ENCODE measurements around the gene HDAC4. TPM values are rescaled to one million over a fixed set of nuclear protein-coding genes. Genes with fewer than 3 reads are reported as not detected.

Gene HDAC4
- total and polyA plus RNA-seq, 9 of the 15 experiments (the other 6 are each of a cell fraction or from before 2014, with no cell fraction given): 0.11 to 20.2 (median 4.0) TPM

DNA sequence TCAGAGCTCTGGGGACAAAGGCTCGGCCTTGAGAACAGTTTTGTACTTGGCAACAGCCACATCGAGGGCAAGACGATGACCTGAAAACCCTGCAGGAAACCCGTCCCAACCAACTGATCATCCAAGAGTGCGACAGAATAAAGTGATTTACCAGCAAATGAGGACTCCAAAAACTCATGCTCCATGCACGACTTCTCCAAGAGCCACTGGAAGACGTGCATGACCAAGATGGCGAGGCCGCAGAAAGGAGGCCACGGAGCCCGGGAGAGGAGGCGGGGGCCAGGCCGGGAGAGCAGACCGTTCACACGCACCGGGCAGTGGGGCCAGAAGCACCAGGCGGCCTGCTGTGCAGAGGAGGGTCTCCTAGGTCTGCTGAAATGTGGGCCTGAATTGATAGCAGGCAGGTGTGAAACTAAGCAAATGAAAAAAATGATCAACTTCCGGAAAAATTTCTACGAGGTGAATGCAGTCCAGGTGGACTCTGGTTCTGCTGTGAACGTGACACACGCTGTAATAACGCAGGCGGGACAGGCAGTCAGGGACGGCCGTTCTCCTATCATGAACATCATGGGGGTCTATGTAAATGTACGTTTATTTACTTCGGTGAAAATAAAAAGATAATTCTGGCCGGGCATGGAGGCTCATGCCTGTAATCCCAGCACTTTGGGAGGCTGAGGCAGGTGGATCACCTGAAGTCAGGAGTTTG lies 252.2 kb downstream of the HDAC4 start (continued):
- no peak for TF ChIP-seq GTF2F1 (IDR thresholded peaks at IDR 0.05; ENCODE audit: low read depth, low read length)
- no peak for TF ChIP-seq ZC3H4 (CRISPR knock-in tag; IDR thresholded peaks at IDR 0.05; ENCODE audit: borderline replicate concordance)
- TF ChIP-seq HDAC2 (IDR thresholded peaks at IDR 0.05): no peak

DNA sequence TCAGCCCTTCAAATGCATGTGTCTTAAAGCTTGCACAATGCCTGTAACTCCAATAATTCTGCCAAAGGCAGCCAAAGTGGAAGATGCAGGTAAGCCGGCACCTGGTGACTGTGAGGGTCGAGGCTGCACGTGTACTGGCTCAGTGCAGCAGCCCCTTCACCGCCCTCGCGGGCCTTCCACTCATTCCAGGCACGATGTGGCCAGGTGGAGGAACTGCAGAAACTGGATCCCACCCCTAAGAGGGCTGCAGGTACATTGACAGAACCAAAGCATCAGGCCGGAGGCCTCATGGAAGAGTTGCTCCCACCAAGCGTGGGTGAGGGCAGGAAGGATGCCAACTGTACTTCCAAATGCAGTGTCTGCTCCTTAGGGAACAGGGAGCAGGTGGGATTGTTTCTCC lies 253.4 kb downstream of the HDAC4 start:
- no peak overlapping the region for H3K9ac ChIP-seq (ENCODE audit: insufficient read depth in 1 of 2, low read depth in 2 of 2, low read length in 2 of 2)
- H2AFZ ChIP-seq (ENCODE audit: low read depth, low read length): no peak overlapping the region
- no peak for DNase-seq (ENCODE audit: extremely low read depth in 1 of 4, low spot score in 3 of 4)
- no peaks in the 10 kb centered on the region for H3K9me1 ChIP-seq (ENCODE audit: control insufficient read depth, insufficient read depth, low read length)
- H3K4me3 ChIP-seq: no peak overlapping the region
- H3K36me3 ChIP-seq (ENCODE audit: control insufficient read depth, insufficient read depth, low read length): peaks cover 10% of the 10 kb centered on the region; the same call in 2 of the 3 replicates
- no TSS peak for BruUV-seq (replicated peaks)
- WGBS (ENCODE audit: insufficient coverage, low coverage, missing lambda C conversion rate): 84% methylated on average over 9 of the region's 9 CpGs
- no peak for TF ChIP-seq ZNF79 (CRISPR knock-in tag; IDR thresholded peaks at IDR 0.05; ENCODE audit: low read depth)
- CTCF ChIA-PET (ENCODE audit: low intra/inter-chr PET ratio): no interaction called here
- H4K20me1 ChIP-seq (replicated peaks; ENCODE audit: control insufficient read depth, insufficient read depth, low read length): 0 out of 2 replicates have a peak, but pooled peaks cover 7% of the 10 kb centered on the region
- ATAC-seq: no peak
- POLR2A ChIA-PET: no interaction called here
- H3K27me3 ChIP-seq (ENCODE audit: control insufficient read depth in 2 of 2, insufficient read depth in 2 of 2, low read length in 2 of 2): no peaks in the 10 kb centered on the region
- H3K79me2 ChIP-seq (ENCODE audit: control insufficient read depth, insufficient read depth, low read length): no peaks in the 10 kb centered on the region
- H3K4me2 ChIP-seq (ENCODE audit: insufficient read depth, low read length): no peak overlapping the region
- FAIRE-seq: no peak
- no peaks in the 10 kb centered on the region for H3K9me3 ChIP-seq (replicated peaks; ENCODE audit: control insufficient read depth, insufficient read depth, low read depth, low read length)
- intact Hi-C loops (cut with micrococcal nuclease): no loop called here
- no peaks in the 10 kb centered on the region for H3K4me1 ChIP-seq (replicated peaks in 1 of 2; ENCODE audit: control insufficient read depth in 2 of 2, insufficient read depth in 2 of 2, low read length in 2 of 2)
- in situ Hi-C loops (cut with MboI): no loop called here
- H3K27ac ChIP-seq (ENCODE audit: extremely low read depth, low read depth, low read length): no peak overlapping the region
